ENCODE data around the gene RASA3.

The RASA3 gene

DNA sequence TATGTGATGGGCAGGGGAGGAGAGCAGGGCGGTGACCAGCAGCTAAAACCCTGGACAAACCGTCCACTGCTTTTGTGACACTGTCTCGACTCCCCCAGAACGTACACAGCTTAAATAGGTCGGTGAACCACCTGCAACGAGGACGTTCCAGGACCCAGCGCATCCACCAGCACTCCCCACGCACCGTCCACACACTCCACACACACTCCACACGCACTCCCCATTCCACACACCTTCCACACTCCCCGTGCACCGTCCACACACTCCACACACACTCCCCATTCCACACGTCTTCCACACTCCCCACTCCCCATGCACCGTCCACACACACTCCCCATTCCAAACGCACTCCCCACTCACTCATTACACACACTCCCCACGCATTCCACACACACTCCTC is 120.3 kb downstream of the RASA3 start:
- in situ Hi-C loops (cut with HindIII; ENCODE audit: low pct_unique_long_range_greater_than_20kb, low sequenced_read_pairs): no loop called here
- TF ChIP-seq JUND (IDR thresholded peaks at IDR 0.05; ENCODE audit: low read depth): no peak
- no peak for DNase-seq (ENCODE audit: low read depth in 1 of 2, low spot score in 1 of 2)

DNA sequence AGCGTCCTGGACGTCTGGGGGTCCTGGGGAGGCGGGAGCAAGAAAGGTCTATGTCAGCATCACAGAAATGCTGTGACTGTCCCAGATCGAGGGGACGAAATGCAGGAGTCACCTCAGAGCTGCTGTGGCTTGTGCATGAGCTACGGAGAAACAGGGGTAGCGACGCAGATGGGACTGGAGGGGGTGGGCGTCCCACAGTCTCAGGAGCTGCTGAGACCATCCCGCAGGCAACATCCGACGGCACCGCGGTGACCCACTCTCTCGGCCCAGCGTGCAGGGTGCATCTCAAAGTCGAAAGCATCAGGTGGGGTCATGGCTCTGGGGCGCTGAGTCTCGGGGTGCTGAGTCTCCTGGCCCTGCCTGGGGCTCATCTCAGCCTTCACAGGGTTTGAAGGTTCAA is 121.2 kb downstream of the RASA3 start:
- DNase-seq (ENCODE audit: low read depth in 1 of 2, low spot score in 1 of 2): no peak
- TF ChIP-seq JUND (IDR thresholded peaks at IDR 0.05; ENCODE audit: low read depth): no peak
- in situ Hi-C loops (cut with HindIII; ENCODE audit: low pct_unique_long_range_greater_than_20kb, low sequenced_read_pairs): no loop called here

DNA sequence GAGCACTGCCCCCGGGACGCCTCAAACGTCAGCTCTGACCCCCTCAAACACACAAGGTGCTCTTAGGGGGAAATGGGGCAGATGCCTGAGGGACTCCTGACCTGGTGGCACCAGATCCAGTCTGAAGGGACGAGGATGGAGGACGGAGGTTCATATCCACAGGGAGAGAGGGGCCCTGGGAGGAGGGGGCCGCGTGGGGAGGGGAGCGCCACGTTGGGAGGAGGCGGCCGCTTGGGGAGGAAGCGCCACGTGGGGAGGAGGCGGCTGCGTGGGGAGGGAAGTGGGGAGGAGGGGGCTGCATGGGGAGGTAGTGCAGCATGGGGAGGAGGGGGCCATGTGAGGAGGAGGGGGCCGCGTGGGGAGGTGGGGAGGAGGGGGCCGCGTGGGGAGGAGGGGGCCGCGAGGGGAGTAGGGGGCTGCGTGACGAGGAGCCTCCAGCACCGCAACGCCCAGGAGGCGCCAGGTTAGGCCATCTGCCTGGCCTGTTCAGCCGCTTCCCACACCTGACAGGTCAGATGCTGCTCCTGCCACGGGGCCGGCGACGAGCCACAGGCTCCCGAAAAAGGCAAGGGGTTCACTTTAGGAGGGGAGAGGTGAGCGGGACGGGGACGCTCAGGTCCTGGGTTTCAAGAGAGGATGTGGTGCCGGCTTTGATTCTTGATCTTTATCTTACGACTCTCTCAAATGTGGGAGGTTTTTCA is 121.9 kb downstream of the RASA3 start:
- in situ Hi-C loops (cut with HindIII; ENCODE audit: low pct_unique_long_range_greater_than_20kb, low sequenced_read_pairs): no loop called here
- no peak for TF ChIP-seq JUND (IDR thresholded peaks at IDR 0.05; ENCODE audit: low read depth)

DNA sequence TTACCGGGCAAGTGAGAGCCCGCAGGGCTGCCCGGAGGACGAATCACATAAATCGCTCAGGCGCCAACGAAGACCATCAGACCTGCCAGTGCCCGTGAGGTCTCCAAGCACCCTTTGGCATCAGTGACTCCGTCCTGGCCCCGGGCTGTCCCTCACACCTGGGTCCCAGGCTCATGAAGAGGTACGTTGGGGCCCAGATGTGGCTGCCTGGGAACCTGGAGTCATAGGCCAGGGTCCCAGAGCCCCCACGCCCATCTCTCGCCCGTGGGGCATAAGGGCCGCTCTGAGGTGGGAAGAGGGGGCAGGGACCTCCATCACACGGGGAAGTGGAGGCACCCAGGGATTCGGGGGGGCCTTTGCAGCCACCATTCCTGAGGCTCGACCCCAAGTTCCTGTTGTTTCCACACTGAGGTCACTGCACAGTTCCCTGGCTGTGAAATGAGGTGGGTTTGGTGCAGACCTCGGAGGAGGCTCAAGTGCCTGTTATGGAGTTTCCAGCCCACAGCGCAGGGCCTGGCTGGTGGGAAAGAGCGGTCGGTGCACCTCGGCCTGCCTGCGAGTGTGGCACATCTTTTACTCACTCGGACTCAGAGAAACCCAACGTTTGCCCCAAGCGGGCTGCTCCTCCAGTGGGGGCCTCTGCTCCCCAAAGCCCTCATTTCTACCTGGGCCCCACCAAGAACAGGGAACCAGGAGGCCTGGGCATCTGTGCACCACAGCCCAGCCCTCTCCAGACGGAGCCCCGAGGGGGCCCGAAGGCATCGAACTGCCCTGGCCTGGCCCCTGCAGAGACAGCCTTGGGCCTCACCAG is 122.6 kb downstream of the RASA3 start:
- in situ Hi-C loops (cut with HindIII; ENCODE audit: low pct_unique_long_range_greater_than_20kb, low sequenced_read_pairs): no loop called here
- TF ChIP-seq JUND (IDR thresholded peaks at IDR 0.05; ENCODE audit: low read depth): no peak
- no peak for DNase-seq (ENCODE audit: low read depth in 1 of 2, low spot score in 1 of 2)

More for the DNA sequence above, 121.9 kb downstream of the RASA3 start:
- no peak for DNase-seq (ENCODE audit: low read depth in 1 of 2, low spot score in 1 of 2)

DNA sequence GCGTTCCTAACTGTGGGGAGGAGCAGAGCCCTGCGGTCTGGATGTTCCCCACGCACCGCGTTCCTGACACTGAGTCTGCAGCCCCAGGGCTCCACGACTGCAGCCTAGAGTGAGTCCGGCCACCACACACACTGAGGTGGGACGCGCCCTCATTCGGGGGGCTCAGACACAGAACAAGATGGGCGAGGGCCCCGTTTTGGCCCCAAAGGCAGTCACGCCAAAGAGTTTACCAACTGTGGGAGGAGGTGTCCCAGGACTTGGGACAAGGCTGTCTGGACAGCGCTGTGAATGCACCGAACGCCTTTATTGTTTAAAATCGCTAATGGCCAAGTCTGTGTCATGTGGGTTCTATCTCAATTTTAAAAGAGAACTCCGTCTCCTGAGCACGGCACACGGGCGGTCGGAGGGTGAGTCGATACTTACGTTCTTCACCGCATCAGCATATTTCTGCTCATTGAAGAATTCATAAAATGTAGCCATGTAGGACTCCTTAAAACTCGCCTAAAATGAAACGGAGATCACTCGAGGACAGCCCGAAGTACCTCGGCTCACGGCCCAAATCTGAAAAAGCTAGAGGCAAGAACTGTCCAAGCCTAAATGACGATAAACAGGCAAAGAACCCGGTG is 123.3 kb downstream of the RASA3 start:
- no peak for TF ChIP-seq JUND (IDR thresholded peaks at IDR 0.05; ENCODE audit: low read depth)
- in situ Hi-C loops (cut with HindIII; ENCODE audit: low pct_unique_long_range_greater_than_20kb, low sequenced_read_pairs): no loop called here
- DNase-seq (ENCODE audit: low read depth in 1 of 2, low spot score in 1 of 2): no peak

DNA sequence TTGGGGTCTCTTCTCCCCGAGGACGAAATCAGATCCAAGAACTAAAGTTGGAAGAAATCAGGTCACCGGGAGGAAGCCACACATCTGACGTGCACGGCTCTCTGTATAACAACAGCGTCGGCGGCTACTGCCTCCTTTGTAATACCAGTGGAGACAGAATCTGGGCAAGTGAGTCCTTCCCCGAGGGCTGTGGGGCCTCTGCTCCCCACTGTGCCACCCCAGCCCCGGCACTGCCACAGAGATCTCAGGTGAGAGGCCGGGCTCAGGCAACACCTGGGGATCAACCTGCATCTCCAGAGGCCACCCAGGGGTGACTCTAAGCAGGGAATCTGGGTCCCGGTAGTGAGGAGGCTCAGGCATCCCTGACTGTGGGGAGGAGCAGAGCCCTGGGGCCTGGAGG is 124.9 kb downstream of the RASA3 start:
- DNase-seq (ENCODE audit: low read depth in 1 of 2, low spot score in 1 of 2): no peak
- no peak for TF ChIP-seq JUND (IDR thresholded peaks at IDR 0.05; ENCODE audit: low read depth)
- in situ Hi-C loops (cut with HindIII; ENCODE audit: low pct_unique_long_range_greater_than_20kb, low sequenced_read_pairs): no loop called here

DNA sequence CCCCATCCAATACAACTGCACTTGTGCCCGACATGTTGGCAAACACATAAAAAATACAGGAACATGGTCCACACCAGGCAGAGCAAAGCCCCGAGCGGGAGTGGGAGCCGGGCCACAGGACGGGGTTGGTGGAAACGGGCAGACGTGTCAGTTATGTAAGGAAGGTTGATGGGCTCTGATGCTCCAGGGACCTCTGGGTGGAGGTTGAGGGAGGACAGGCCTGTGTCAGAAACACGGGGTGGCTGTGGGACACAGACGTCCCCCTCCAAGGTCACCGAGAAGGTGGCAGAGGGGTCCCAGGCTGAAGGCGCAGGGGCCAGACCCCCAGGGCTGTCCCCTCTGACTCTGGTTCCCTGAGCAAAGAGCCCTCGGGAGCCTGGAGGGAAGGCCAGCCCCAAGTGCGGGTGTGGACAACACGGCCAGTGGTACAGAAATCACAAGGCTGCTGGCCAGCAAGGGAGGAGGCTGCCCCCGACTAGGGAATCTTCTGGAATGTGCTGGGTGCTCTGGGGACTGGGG is 127.2 kb downstream of the RASA3 start:
- TF ChIP-seq JUND (IDR thresholded peaks at IDR 0.05; ENCODE audit: low read depth): no peak
- in situ Hi-C loops (cut with HindIII; ENCODE audit: low pct_unique_long_range_greater_than_20kb, low sequenced_read_pairs): no loop called here
- DNase-seq (ENCODE audit: low read depth in 1 of 2, low spot score in 1 of 2): no peak

DNA sequence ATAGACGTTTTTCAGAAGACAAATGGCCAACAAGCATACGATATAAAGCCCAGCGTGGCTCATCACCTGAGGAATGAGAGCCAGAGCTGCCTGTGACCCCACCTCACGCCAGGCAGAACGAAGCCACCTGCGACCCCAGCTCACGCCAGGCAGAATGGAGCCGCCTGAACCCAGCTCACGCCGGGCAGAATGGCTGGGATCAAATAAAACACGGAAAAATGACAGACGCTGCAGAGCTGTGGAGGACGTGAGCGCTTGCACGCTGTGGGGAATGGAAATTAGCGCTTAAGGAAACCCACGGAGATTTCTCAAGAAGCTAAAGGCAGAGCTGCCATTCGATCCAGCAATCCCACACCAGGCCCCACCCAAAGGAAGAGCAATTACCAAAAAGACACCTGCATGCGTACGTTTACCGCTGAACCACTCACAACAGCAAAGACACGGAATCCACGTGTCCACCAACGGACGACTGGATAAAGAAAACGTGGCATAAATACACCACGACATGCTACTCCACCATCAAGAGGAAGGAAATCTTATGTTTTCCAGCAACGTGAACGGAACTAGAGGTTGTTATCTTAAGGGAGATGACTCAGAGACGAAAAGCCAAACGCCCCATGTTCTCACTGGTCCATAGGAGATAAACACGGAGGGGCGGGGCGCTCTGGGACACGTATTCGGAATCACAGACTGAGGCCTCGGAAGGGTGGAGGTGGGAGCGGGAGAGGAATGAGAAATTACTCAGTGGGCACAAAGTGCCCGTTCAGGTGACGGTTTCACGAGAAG is 127.8 kb downstream of the RASA3 start:
- no peak for DNase-seq (ENCODE audit: low read depth in 1 of 2, low spot score in 1 of 2)
- in situ Hi-C loops (cut with HindIII; ENCODE audit: low pct_unique_long_range_greater_than_20kb, low sequenced_read_pairs): no loop called here
- no peak for TF ChIP-seq JUND (IDR thresholded peaks at IDR 0.05; ENCODE audit: low read depth)

DNA sequence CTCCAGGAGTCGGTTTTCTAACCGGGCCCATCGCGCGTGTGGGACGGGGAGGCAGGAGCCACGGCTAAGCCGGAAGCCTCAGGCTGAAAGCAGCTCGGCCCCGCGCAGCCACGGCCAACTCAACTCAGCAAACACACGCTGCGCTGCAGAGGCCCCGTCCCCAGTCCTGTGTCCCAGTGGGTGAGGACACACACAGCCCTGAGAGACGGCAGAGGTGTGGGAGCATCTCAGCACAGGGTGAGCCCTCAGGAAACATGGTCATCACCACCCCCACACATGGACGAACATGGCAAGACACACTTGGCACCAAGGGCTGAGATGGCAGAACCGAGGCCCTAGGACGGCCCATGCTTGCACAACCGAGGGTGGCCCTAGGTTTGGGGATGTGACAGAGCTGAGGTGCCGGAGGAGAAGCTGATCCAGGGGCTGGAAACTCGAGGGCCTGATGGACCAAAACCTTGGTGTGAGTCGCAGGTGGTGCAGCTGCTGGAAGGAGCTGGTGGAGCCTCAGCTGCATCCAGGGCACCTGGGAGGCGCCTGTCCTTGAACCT is 129.6 kb downstream of the RASA3 start:
- TF ChIP-seq JUND (IDR thresholded peaks at IDR 0.05; ENCODE audit: low read depth): no peak
- no peak for DNase-seq (ENCODE audit: low read depth in 1 of 2, low spot score in 1 of 2)
- in situ Hi-C loops (cut with HindIII; ENCODE audit: low pct_unique_long_range_greater_than_20kb, low sequenced_read_pairs): no loop called here

DNA sequence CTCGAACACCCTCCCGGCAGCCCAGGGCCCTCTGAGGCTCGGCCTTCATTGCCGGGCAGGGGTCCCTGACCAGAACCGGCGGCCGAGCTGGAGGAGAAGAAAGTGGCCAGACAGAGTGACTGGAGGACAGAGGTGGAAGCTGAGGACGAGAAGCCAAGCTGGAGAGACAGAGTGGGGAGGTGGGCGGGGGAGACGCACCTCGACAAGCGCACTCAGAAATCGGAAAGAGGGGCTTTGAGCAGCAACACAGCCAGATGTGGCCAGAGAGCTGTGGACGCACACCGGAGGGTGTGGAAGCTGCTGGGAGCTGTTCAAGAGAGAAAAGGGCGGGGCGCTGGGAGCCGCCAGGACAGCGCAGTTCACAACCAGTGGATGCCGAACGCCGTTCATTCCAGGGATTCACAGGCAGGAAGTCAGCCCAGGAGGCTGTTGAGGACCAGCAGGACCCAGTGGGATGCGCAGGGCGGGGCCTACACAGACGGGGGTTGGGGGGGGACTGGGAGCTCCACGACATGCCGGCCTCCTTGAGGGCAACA is 130.3 kb downstream of the RASA3 start:
- in situ Hi-C loops (cut with HindIII; ENCODE audit: low pct_unique_long_range_greater_than_20kb, low sequenced_read_pairs): no loop called here
- TF ChIP-seq JUND (IDR thresholded peaks at IDR 0.05; ENCODE audit: low read depth): no peak

DNA sequence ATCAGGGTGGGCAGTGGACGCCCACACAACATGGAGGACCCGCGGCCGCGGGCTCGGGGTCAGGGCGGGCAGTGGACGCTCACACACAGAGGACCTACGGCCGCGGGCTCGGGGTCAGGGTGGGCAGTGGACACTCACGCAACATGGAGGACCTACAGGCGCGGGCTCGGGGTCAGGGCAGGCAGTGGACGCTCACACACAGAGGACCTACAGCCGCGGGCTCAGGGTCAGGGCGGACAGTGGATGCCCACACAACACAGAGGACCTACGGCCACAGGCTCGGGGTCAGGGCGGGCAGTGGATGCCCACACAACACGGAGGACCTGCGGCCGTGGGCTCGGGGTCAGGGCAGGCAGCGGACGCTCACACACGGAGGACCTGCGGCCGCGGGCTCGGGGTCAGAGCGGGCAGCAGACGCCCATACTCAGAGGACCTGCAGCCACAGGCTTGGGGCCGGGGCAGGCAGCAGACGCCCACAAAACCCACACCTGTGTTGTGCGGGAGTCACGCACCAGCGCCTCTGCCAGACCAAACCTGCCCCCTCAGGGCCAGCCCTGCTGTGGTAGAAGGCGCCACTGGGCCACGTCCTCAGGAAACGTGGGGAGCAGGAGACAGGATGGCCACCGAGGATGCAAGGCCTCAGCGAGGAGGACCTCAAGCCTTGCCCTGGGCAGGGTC is 131.0 kb downstream of the RASA3 start:
- TF ChIP-seq JUND (IDR thresholded peaks at IDR 0.05; ENCODE audit: low read depth): no peak
- in situ Hi-C loops (cut with HindIII; ENCODE audit: low pct_unique_long_range_greater_than_20kb, low sequenced_read_pairs): no loop called here
- no peak for DNase-seq (ENCODE audit: low read depth in 1 of 2, low spot score in 1 of 2)

More for the DNA sequence above, 130.3 kb downstream of the RASA3 start:
- no peak for DNase-seq (ENCODE audit: low read depth in 1 of 2, low spot score in 1 of 2)
